Measurements from ENCODE around the gene NEDD9.

The NEDD9 gene

DNA sequence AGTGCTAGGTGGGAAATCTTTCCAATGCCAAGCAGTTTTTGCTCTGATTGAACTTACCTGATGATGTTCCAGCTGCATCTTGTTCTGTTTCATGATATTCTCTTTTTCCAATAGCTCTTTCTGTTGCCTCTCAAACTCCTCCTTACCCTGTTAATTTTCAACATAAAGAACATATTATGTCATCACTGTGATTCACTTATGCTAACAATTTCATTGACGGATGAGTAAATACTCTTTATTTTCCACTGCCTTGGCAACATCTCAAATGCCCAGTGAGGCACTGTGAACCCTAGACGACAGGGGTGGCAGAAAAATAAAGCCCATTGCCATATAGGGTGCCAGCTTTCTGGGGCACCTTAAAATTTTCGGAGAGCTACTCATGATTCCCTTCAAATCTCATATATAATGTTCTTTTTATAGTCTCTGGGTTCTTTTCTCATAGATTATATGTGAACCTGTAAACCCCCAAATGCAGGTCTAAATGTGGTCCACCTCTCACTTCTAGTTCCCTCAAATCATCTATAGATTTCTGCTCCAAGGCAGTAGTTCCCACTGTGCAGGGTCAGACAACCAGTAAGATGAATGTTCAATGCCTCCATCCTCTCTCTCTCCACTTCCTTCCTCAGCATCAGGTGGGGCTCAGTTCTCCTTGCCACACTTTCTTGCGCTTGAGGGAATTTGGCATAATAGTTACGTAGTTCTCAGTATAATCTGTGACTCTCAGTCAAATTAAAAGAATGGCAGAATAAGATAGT is 44.1 kb downstream of the NEDD9 start:
- Histone ChIP-seq H3K4me3 (ENCODE audit: low read length) (peak overlapping the region; percentile 6), H3K4me1 (ENCODE audit: control insufficient read depth, insufficient read depth, low read length) (peaks cover 17% of the 10 kb centered on the region), H3K36me3 (ENCODE audit: control insufficient read depth, insufficient read depth, low read length) (peaks cover 4% of the 10 kb centered on the region), H3K9ac (ENCODE audit: low read length) (peak overlapping the region; percentile 63), H3K27me3 (ENCODE audit: control insufficient read depth, insufficient read depth, low read length) (no peaks in the 10 kb centered on the region), H3K9me3 (ENCODE audit: control insufficient read depth, low read length) (no peaks in the 10 kb centered on the region)

DNA sequence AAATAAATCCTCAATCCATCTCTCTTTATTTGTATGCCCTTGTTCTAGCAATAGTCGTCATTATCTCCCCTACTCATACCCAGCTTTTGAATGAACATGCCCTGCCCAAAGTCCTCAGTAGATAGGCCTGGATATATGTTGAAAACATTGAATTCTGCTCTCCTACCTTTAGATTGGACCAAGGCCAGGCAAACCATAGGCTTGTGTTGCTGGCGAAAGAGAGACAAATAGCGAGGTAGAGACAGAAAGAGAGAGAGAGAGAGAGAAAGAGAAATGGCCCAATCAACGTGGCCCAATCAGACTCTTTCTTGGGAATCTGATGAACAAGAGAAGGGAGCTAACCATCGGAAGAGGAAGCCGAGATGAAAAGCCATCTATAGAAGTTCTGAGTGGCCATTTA is 45.2 kb downstream of the NEDD9 start:
- Histone ChIP-seq H3K9me3 (ENCODE audit: control insufficient read depth, low read length) (no peaks in the 10 kb centered on the region), H3K9ac (ENCODE audit: low read length) (peak overlapping the region; percentile 63), H3K36me3 (ENCODE audit: control insufficient read depth, insufficient read depth, low read length) (peaks cover 4% of the 10 kb centered on the region), H3K27me3 (ENCODE audit: control insufficient read depth, insufficient read depth, low read length) (no peaks in the 10 kb centered on the region), H3K4me3 (ENCODE audit: low read length) (peak overlapping the region; percentile 6), H3K4me1 (ENCODE audit: control insufficient read depth, insufficient read depth, low read length) (peaks cover 17% of the 10 kb centered on the region)

DNA sequence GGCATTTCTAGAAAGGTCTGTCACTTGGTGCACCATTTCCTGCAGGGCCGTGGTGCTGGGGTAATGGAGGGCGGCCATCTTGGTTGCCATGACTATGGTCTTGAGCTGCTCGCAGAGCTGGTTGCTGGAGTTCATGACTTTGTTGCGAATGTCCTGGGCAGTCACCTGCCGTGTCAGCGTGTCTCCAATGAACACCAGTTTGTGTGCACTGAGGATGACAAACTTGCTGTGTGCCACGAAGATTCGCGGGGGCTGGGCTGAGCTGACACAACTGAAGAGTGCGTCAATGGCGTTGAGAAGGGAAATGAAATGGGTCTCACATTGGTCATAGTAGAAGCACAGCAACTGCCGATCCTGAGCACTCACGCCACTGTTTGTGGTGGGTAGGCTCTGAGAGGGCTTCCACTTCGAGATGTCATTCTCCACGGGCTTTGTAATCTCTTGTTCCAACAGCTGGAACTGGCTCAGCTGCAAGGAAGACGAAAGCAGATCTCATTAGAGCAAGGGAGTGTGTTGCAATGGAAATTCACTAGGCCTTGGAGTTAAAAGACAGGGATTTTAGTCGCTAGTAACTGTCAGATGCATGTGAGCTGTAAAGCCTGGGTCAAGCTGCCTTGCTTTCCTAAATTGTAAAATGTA is 47.1 kb downstream of the NEDD9 start:
- Histone ChIP-seq H3K36me3 (ENCODE audit: control insufficient read depth, insufficient read depth, low read length) (peaks cover 4% of the 10 kb centered on the region), H3K4me1 (ENCODE audit: control insufficient read depth, insufficient read depth, low read length) (peaks cover 17% of the 10 kb centered on the region), H3K4me3 (ENCODE audit: low read length) (no peak overlapping the region), H3K27me3 (ENCODE audit: control insufficient read depth, insufficient read depth, low read length) (no peaks in the 10 kb centered on the region), H3K9me3 (ENCODE audit: control insufficient read depth, low read length) (no peaks in the 10 kb centered on the region), H3K9ac (ENCODE audit: low read length) (no peak overlapping the region)

DNA sequence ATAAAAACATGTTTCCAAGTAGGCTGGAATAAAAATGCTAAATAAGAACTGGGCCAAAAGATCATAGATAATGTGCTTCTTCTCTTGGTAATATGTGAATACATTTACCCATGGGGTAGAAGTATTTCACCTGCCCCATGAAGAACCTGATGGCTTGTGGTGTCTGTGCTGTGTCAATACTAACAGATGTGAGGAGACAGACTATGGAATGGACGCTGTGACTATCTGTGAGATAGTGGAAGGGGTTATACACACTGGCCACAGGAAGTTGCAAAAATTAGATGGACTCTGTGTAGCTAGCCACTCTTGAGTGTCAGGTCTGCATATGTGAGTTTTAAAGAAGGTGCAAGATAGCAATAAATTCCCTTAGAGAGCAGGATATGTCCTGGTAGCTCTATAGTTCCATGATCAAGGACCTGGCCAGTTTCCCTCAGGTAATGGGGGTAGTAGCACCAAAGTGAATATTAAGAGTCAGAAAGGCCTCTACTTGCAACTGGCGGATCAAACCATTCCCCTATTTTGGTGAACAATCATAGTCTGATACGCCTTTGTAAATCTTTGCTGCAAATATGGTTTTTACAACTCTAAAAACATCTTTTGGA is 48.6 kb downstream of the NEDD9 start:
- Histone ChIP-seq H3K4me1 (ENCODE audit: control insufficient read depth, insufficient read depth, low read length) (peaks cover 17% of the 10 kb centered on the region), H3K9ac (ENCODE audit: low read length) (no peak overlapping the region), H3K36me3 (ENCODE audit: control insufficient read depth, insufficient read depth, low read length) (no peaks in the 10 kb centered on the region), H3K4me3 (ENCODE audit: low read length) (no peak overlapping the region), H3K9me3 (ENCODE audit: control insufficient read depth, low read length) (no peaks in the 10 kb centered on the region), H3K27me3 (ENCODE audit: control insufficient read depth, insufficient read depth, low read length) (no peaks in the 10 kb centered on the region)

DNA sequence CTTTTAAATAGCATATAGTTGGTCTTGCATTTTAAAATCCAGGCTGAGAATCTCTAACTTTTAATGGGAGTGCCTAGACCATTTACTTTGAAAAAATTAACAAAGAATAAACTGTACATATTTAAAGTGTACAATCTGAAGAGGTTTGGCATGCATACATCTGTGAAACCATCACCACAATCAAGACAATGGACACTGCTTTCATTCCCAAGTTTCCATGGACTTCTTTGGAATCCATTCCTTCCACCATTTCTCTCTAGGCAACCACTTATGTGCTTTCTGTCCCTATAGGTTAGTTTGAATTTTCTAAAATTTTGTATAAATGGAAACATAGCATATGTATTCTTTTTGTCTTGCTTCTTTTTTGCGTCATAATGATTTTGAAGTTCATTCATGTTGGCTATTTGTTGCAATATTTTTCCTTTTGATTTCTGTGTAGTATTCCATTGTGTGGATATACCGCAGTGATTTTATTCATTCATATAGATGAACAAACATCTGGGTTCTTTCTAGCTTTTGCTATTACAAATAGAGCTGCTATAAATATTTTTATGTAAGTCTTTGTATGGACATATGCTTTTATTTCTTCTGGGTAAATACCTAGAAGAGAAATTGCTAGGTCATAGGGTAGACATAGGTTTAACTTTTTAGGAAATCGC is 50.9 kb downstream of the NEDD9 start:
- no peaks in the 10 kb centered on the region for H3K27me3 ChIP-seq (ENCODE audit: control insufficient read depth, insufficient read depth, low read length)
- no peaks in the 10 kb centered on the region for H3K36me3 ChIP-seq (ENCODE audit: control insufficient read depth, insufficient read depth, low read length)
- H3K4me1 ChIP-seq (ENCODE audit: control insufficient read depth, insufficient read depth, low read length) = peaks cover 7% of the 10 kb centered on the region
- no peak overlapping the region for H3K9ac ChIP-seq (ENCODE audit: low read length)
- no peak overlapping the region for H3K4me3 ChIP-seq (ENCODE audit: low read length)
- H3K9me3 ChIP-seq (ENCODE audit: control insufficient read depth, low read length) = no peaks in the 10 kb centered on the region

DNA sequence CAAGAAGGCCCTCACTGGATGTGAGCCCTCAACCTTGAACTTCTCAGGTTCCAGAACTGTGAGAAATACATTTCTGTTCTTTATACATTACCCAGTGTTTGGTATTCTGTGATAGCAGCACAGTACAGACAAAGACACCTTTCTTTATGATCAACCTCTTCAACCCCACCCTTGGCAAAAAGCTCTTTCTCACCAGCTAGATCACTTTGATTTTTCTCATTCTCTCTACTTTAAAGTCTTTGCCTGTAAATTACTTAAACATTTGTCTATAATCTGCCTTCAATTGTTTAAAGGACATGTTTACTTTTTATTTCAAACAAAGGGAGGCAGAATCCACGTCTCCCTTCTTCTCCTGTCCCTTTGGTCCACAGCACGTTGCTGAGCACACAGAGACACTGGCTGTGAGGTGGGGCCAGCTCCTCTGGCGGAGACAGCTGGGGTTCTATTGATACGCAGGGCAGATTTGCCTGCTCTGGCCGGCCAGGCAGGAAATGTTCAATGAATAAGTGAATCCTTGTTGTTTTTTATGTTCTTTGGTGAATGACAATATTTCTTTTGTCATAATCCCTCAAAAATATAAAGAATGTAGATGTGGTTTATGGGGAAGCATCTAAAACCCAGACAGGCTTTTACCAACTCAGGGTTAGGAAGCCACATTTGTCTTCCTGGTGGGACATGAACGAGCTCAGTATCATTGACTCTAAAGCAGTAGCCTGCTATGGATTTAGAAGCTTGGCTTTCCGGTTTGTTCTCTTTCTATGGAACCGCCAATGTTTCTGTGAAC is 52.9 kb downstream of the NEDD9 start:
- Histone ChIP-seq H3K9me3 (ENCODE audit: control insufficient read depth, low read length) (no peaks in the 10 kb centered on the region), H3K27me3 (ENCODE audit: control insufficient read depth, insufficient read depth, low read length) (no peaks in the 10 kb centered on the region), H3K36me3 (ENCODE audit: control insufficient read depth, insufficient read depth, low read length) (no peaks in the 10 kb centered on the region), H3K9ac (ENCODE audit: low read length) (no peak overlapping the region), H3K4me1 (ENCODE audit: control insufficient read depth, insufficient read depth, low read length) (peaks cover 16% of the 10 kb centered on the region), H3K4me3 (ENCODE audit: low read length) (no peak overlapping the region)

DNA sequence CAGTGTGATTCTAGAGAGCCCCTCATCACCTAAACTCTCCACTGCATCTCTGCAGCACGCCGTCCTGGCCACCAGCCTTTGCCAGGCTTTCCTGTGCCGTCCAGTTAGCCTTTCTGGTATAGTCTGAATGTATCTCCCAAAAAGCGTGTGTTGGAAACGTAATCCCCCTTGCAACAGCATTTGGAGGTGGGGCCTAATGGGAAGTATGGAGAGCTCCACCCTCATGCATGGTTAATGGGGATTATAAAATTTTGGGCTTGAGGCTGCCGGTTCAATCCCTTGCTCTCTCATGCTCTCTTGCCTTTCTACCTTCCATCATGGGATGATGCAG is 53.4 kb downstream of the NEDD9 start:
- peaks cover 16% of the 10 kb centered on the region for H3K4me1 ChIP-seq (ENCODE audit: control insufficient read depth, insufficient read depth, low read length)
- H3K9ac ChIP-seq (ENCODE audit: low read length) = no peak overlapping the region
- no peaks in the 10 kb centered on the region for H3K9me3 ChIP-seq (ENCODE audit: control insufficient read depth, low read length)
- H3K36me3 ChIP-seq (ENCODE audit: control insufficient read depth, insufficient read depth, low read length) = no peaks in the 10 kb centered on the region
- no peak overlapping the region for H3K4me3 ChIP-seq (ENCODE audit: low read length)
- no peaks in the 10 kb centered on the region for H3K27me3 ChIP-seq (ENCODE audit: control insufficient read depth, insufficient read depth, low read length)

DNA sequence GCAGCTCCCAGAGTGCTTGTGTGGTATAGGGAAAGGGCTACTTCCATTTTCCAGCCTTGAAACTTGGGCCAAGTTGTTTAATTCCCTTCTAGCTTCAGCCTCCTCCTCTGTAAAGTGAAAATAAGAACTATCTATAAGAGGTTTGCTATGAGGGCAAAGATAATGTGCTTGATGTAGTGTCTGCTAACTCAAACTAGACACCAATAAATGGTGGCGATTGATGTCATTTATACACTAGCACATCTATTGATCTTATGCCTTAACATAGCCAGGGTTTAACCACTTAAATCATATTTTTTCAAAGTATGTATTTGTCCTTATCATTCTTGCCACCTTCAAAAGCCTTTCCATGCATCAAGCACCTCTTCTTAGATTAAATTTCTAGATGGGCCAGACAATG is 55.2 kb downstream of the NEDD9 start:
- H3K36me3 ChIP-seq (ENCODE audit: control insufficient read depth, insufficient read depth, low read length) = no peaks in the 10 kb centered on the region
- peaks cover 24% of the 10 kb centered on the region for H3K4me1 ChIP-seq (ENCODE audit: control insufficient read depth, insufficient read depth, low read length)
- H3K27me3 ChIP-seq (ENCODE audit: control insufficient read depth, insufficient read depth, low read length) = no peaks in the 10 kb centered on the region
- H3K4me3 ChIP-seq (ENCODE audit: low read length) = no peak overlapping the region
- H3K9me3 ChIP-seq (ENCODE audit: control insufficient read depth, low read length) = no peaks in the 10 kb centered on the region
- no peak overlapping the region for H3K9ac ChIP-seq (ENCODE audit: low read length)

DNA sequence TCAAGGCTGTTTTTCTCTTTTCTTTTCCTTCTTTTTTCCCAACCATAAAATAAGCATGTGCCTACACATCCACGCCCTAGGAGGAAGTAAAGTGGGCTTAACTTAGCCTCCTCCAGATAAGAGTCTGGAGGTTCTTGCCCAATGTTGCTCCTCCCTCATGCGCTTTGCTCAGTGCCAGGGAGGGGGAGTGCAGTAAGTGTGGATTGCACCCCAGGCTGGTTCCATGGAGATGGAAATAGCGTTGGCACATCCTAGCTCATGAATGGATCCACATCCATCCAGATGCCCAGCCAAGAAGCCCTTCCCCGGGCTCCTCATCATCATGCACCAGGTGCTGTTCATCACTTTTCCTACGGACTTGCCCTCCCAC is 58.2 kb downstream of the NEDD9 start:
- H3K27me3 ChIP-seq (ENCODE audit: control insufficient read depth, insufficient read depth, low read length) = no peaks in the 10 kb centered on the region
- no peak overlapping the region for H3K4me3 ChIP-seq (ENCODE audit: low read length)
- H3K36me3 ChIP-seq (ENCODE audit: control insufficient read depth, insufficient read depth, low read length) = no peaks in the 10 kb centered on the region
- H3K9me3 ChIP-seq (ENCODE audit: control insufficient read depth, low read length) = no peaks in the 10 kb centered on the region
- H3K4me1 ChIP-seq (ENCODE audit: control insufficient read depth, insufficient read depth, low read length) = peaks cover 17% of the 10 kb centered on the region
- no peak overlapping the region for H3K9ac ChIP-seq (ENCODE audit: low read length)

DNA sequence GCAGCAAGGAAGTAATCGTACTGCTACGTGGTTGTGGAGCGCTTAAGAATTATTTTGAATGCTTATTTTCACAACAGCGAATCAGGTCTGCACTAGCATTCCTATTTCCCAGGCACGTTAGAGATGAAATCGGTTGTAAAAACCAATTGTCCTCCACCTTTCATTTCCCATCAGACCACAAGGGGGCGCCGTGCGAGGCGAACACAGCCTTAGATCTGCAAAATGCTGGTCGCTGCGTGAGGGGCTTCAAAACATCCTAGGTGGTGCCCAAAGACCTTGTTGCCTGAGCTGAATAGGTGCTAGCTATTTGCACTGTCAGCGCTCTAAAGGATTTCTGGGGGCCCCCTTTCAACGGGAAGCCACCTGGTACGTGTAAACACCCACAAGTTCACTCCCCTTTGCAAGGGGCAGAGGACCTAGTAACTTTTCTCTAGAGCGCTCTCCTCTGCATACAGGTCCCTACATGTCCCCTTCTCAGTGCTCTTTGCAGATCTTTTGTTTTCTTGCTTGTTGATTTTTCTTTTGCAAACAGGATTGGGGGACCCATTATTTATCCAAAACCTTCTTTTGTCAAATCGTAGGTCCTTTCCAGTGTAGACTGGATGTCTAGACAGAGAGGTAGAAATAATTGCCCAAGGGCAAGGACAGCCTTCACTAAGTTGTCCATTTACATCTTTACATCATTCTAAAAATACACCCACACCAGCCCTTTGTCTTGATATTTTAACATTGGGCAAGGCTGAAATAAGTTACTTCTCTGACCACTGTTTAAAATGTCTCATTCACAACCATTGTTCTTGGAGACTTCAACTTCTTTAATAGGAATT is 59.8 kb downstream of the NEDD9 start:
- no peak overlapping the region for H3K9ac ChIP-seq (ENCODE audit: low read length)
- H3K4me3 ChIP-seq (ENCODE audit: low read length) = no peak overlapping the region
- no peaks in the 10 kb centered on the region for H3K27me3 ChIP-seq (ENCODE audit: control insufficient read depth, insufficient read depth, low read length)

DNA sequence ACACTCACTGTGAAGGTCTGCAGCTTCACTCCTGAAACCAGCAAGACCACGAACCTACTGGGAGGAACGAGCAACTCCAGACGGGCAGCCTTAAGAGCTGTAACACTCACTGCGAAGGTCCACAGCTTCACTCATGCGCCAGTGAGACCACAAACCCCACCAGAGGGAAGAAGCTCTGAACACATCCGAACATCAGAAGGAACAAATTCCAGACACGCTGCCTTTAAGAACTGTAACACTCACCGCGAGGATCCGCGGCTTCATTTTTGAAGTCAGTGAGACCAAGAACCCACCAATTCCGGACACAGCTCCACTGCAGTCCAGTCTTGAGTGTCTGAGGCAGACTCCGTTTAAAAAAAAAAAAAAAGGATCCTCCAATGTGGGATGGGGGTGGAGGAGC is 60.5 kb downstream of the NEDD9 start:
- H3K27me3 ChIP-seq (ENCODE audit: control insufficient read depth, insufficient read depth, low read length) = no peaks in the 10 kb centered on the region

More for the DNA sequence above, 59.8 kb downstream of the NEDD9 start:
- peaks cover 17% of the 10 kb centered on the region for H3K4me1 ChIP-seq (ENCODE audit: control insufficient read depth, insufficient read depth, low read length)
- H3K36me3 ChIP-seq (ENCODE audit: control insufficient read depth, insufficient read depth, low read length) = no peaks in the 10 kb centered on the region
- no peaks in the 10 kb centered on the region for H3K9me3 ChIP-seq (ENCODE audit: control insufficient read depth, low read length)

More for the DNA sequence above, 60.5 kb downstream of the NEDD9 start:
- H3K9me3 ChIP-seq (ENCODE audit: control insufficient read depth, low read length) = no peaks in the 10 kb centered on the region
- peaks cover 17% of the 10 kb centered on the region for H3K4me1 ChIP-seq (ENCODE audit: control insufficient read depth, insufficient read depth, low read length)
- H3K9ac ChIP-seq (ENCODE audit: low read length) = no peak overlapping the region
- H3K36me3 ChIP-seq (ENCODE audit: control insufficient read depth, insufficient read depth, low read length) = no peaks in the 10 kb centered on the region
- H3K4me3 ChIP-seq (ENCODE audit: low read length) = no peak overlapping the region

Measured in mucosa of stomach (tissue), 1 donor.